Osteocyte (in vitro differentiated cells): ENCODE data around the gene FBXO33. TPM values are rescaled to one million over a fixed set of nuclear protein-coding genes. Genes with fewer than 3 reads are reported as not detected.

Experiments used
- DNase-seq: peaks from one replicate; pipeline ENCODE4 v3.0.0; 2021; ENCODE audit warnings: mixed read lengths; ENCODE audit not compliant: unreplicated experiment; ENCODE audit errors: extremely low spot score
- H3K27ac Mint-ChIP-seq: one replicate; pipeline ENCODE4 v1.8.0; 2021; ENCODE audit warnings: mild to moderate bottlenecking, mixed read lengths; ENCODE audit not compliant: unreplicated experiment
- H3K27me3 Mint-ChIP-seq: one replicate; pipeline ENCODE4 v1.8.0; 2021; ENCODE audit warnings: mixed read lengths; ENCODE audit not compliant: unreplicated experiment
- H3K36me3 Mint-ChIP-seq: one replicate; pipeline ENCODE4 v1.8.0; 2021; ENCODE audit warnings: mixed read lengths; ENCODE audit not compliant: unreplicated experiment
- H3K4me1 Mint-ChIP-seq: one replicate; pipeline ENCODE4 v1.8.0; 2021; ENCODE audit warnings: mixed read lengths; ENCODE audit not compliant: unreplicated experiment
- H3K4me3 Mint-ChIP-seq: one replicate; pipeline ENCODE4 v1.8.0; 2021; ENCODE audit warnings: mild to moderate bottlenecking, moderate library complexity, mixed read lengths; ENCODE audit not compliant: unreplicated experiment
- H3K9me3 Mint-ChIP-seq: one replicate; pipeline ENCODE4 v1.8.0; 2021; ENCODE audit warnings: mixed read lengths; ENCODE audit not compliant: unreplicated experiment
- CTCF ChIP-seq: fragments of 200-600 bp; sonication (generic); IDR thresholded peaks from 2 replicates; pipeline ENCODE4 v1.5.0; 2021; ENCODE audit warnings: antibody characterized with exemption, mild to moderate bottlenecking, moderate library complexity
- total RNA-seq: library from RNA; stranded (reverse); gene quantifications from 2 replicates; pipeline ENCODE4 v1.2.1, GENCODE V29; 2021

The FBXO33 gene
- total RNA-seq, 1 donor from 2014 or later, result 10.0 TPM

- DNase-seq, result no peak
- no peaks in the 10 kb centered on the region for H3K9me3 Mint-ChIP-seq
- TF ChIP-seq CTCF, result no peak
- H3K4me1 Mint-ChIP-seq, result no peaks in the 10 kb centered on the region
- no peak overlapping the region for H3K27ac Mint-ChIP-seq
- H3K4me3 Mint-ChIP-seq, result no peak overlapping the region
- peaks cover 18% of the 10 kb centered on the region for H3K36me3 Mint-ChIP-seq
- H3K27me3 Mint-ChIP-seq, result no peaks in the 10 kb centered on the region
These were observed 48.5 kb downstream of the FBXO33 start for GRCh38 chr14:39383741-39384140.

- no peak for DNase-seq
- H3K4me1 Mint-ChIP-seq, result no peaks in the 10 kb centered on the region
- no peak for TF ChIP-seq CTCF
- no peaks in the 10 kb centered on the region for H3K27me3 Mint-ChIP-seq
- H3K9me3 Mint-ChIP-seq, result no peaks in the 10 kb centered on the region
- H3K4me3 Mint-ChIP-seq, result no peak overlapping the region
- peaks cover 13% of the 10 kb centered on the region for H3K36me3 Mint-ChIP-seq
- H3K27ac Mint-ChIP-seq, result no peak overlapping the region
These were observed 49.1 kb downstream of the FBXO33 start for GRCh38 chr14:39383026-39383660.

GRCh38 chr14:39382463-39382862, 49.8 kb downstream of the FBXO33 start:
- Mint-ChIP-seq H3K27me3 (no peaks in the 10 kb centered on the region), H3K4me1 (no peaks in the 10 kb centered on the region)

GRCh38 chr14:39381366-39381765, 50.9 kb downstream of the FBXO33 start:
- Mint-ChIP-seq H3K27me3 (no peaks in the 10 kb centered on the region), H3K9me3 (no peaks in the 10 kb centered on the region), H3K36me3 (peaks cover 9% of the 10 kb centered on the region), H3K27ac (no peak overlapping the region), H3K4me1 (peaks cover 9% of the 10 kb centered on the region), H3K4me3 (no peak overlapping the region)
- DNase-seq, result no peak
- TF ChIP-seq CTCF, result no peak

More at GRCh38 chr14:39382463-39382862, 49.8 kb downstream of the FBXO33 start:
- DNase-seq, result no peak
- Mint-ChIP-seq H3K9me3 (no peaks in the 10 kb centered on the region), H3K36me3 (peaks cover 13% of the 10 kb centered on the region), H3K4me3 (no peak overlapping the region), H3K27ac (no peak overlapping the region)
- TF ChIP-seq CTCF, result no peak

- H3K27me3 Mint-ChIP-seq, result no peaks in the 10 kb centered on the region
- no peaks in the 10 kb centered on the region for H3K36me3 Mint-ChIP-seq
- no peak for TF ChIP-seq CTCF
- H3K27ac Mint-ChIP-seq, result peak overlapping the region; percentile 91
- DNase-seq, result no peak
- peaks cover 19% of the 10 kb centered on the region for H3K4me1 Mint-ChIP-seq
- peak overlapping the region; percentile 43 for H3K4me3 Mint-ChIP-seq
- no peaks in the 10 kb centered on the region for H3K9me3 Mint-ChIP-seq
These were observed 55.4 kb downstream of the FBXO33 start for GRCh38 chr14:39376667-39377403.
